Tibial artery (tissue), 4 donors: ENCODE measurements around the gene TLL1.

ENCODE experiments used
- DNase-seq, 2 donors: peaks; one replicate each; pipeline ENCODE4 v3.0.0-alpha.2; 2019
- H3K27ac ChIP-seq, 2 donors: fragments of 200-600 bp; sonication (generic) in 1 of 2; 1 replicate in 1 of 2; 2 replicates in 1 of 2; pipeline ENCODE4 v1.5.1; 2018 to 2019; ENCODE audit warnings: mild to moderate bottlenecking in 1 of 2
- H3K27me3 ChIP-seq, 2 donors: fragments of 200-600 bp; sonication (generic) in 1 of 2; one replicate each; pipeline versions ENCODE4 v1.5.1 to v1.6.0; 2016 to 2019
- H3K36me3 ChIP-seq, 3 donors: fragments of 200-600 bp; sonication (generic) in 2 of 3; one replicate each; pipeline ENCODE4 v1.5.1; 2016 to 2019; ENCODE audit warnings: mild to moderate bottlenecking in 2 of 3
- H3K4me1 ChIP-seq, 4 donors: fragments of 200-600 bp; sonication (generic) in 2 of 4; 1 replicate in 3 of 4; 2 replicates in 1 of 4; pipeline ENCODE4 v1.5.1; 2016 to 2019
- H3K4me3 ChIP-seq, 2 donors: fragments of 200-600 bp; sonication (generic) in 1 of 2; 1 replicate in 1 of 2; 2 replicates in 1 of 2; pipeline ENCODE4 v1.5.1; 2018 to 2019; ENCODE audit warnings: mild to moderate bottlenecking in 2 of 2
- H3K9me3 ChIP-seq, 3 donors: fragments of 200-600 bp; sonication (generic) in 1 of 3; one replicate each; pipeline ENCODE4 v1.5.1; 2016 to 2019
- intact Hi-C: fragments of 100-400 bp; cut with DNase I; formaldehyde crosslinking; loops from one replicate; pipeline ENCODE4 v1.15.0; 2023; ENCODE audit warnings: low total_unique reads
- TF ChIP-seq, protein P1 (sequence below), 2 experiments: fragments of 200-600 bp in 1 of 2; fragments of 450-650 bp in 1 of 2; IDR thresholded peaks; one replicate each; pipeline ENCODE4 v1.5.1; 2017 to 2019; ENCODE audit warnings: antibody characterized with exemption in 2 of 2, mild to moderate bottlenecking in 1 of 2, moderate library complexity in 1 of 2

The TLL1 gene

GRCh38 chr4:165872461-165873297 lies at the start of gene TLL1:
TLL1 (plus strand) TSS chr4:165873237; CDS start chr4:165873905, 668 bp downstream.
- Histone ChIP-seq H3K9me3 (no peaks in the 10 kb centered on the region), H3K27me3 (peaks cover 0 to 4% of the 10 kb centered on the region in 2 donors), H3K27ac (no peak within 1 kb of the TSS), H3K36me3 (no peaks in the 10 kb centered on the region), H3K4me3 (peak within 1 kb of the TSS; percentile 49 to 63), H3K4me1 (peaks cover 0 to 30% (median 10%) of the 10 kb centered on the region in 4 donors)
- TF ChIP-seq, protein P1, sequence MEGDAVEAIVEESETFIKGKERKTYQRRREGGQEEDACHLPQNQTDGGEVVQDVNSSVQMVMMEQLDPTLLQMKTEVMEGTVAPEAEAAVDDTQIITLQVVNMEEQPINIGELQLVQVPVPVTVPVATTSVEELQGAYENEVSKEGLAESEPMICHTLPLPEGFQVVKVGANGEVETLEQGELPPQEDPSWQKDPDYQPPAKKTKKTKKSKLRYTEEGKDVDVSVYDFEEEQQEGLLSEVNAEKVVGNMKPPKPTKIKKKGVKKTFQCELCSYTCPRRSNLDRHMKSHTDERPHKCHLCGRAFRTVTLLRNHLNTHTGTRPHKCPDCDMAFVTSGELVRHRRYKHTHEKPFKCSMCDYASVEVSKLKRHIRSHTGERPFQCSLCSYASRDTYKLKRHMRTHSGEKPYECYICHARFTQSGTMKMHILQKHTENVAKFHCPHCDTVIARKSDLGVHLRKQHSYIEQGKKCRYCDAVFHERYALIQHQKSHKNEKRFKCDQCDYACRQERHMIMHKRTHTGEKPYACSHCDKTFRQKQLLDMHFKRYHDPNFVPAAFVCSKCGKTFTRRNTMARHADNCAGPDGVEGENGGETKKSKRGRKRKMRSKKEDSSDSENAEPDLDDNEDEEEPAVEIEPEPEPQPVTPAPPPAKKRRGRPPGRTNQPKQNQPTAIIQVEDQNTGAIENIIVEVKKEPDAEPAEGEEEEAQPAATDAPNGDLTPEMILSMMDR (IDR thresholded peaks at IDR 0.05), result no peak
- no peak for DNase-seq
- intact Hi-C loops, result no loop called here

- no peak for DNase-seq
- Histone ChIP-seq H3K4me1 (no peaks in the 10 kb centered on the region), H3K27me3 (no peaks in the 10 kb centered on the region), H3K27ac (no peak overlapping the region), H3K36me3 (no peaks in the 10 kb centered on the region), H3K9me3 (no peaks in the 10 kb centered on the region), H3K4me3 (no peak overlapping the region)
- TF ChIP-seq, protein P1 (IDR thresholded peaks at IDR 0.05), result no peak
- intact Hi-C loops, result no loop called here
These were observed 46.9 kb upstream of the TLL1 start for GRCh38 chr4:165826166-165826565.

- Histone ChIP-seq H3K4me3 (no peak overlapping the region), H3K9me3 (no peaks in the 10 kb centered on the region), H3K4me1 (no peaks in the 10 kb centered on the region), H3K36me3 (no peaks in the 10 kb centered on the region), H3K27ac (no peak overlapping the region), H3K27me3 (no peaks in the 10 kb centered on the region)
- no peak for DNase-seq
- TF ChIP-seq, protein P1 (IDR thresholded peaks at IDR 0.05), result no peak
- intact Hi-C loops, result no loop called here
These were observed 46.0 kb upstream of the TLL1 start for GRCh38 chr4:165827018-165827417.

DNA sequence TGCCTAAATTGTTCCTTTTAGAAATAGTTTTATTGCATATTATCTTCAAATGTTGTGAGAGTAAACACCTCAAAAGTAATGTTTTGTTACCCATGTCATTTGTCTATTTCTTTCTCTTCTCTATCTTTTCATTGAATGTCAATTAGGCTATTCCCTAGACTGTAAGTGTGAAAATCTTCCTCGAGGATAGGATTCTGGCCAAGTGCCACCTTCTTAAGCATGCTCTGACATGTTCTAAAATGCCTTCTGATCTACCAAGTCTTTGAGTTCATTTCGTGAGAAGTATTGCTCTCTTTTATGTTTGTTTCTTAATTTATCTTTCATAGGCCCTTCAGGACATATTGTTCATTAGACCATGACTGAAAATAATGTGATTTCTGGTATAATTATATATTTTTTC lies 44.1 kb upstream of the TLL1 start:
- no peak for DNase-seq
- H3K4me1 ChIP-seq, result no peaks in the 10 kb centered on the region
- no peaks in the 10 kb centered on the region for H3K9me3 ChIP-seq
- H3K27me3 ChIP-seq, result no peaks in the 10 kb centered on the region
- no peaks in the 10 kb centered on the region for H3K36me3 ChIP-seq
- TF ChIP-seq, protein P1 (IDR thresholded peaks at IDR 0.05), result no peak
- H3K27ac ChIP-seq, result no peak overlapping the region
- no peak overlapping the region for H3K4me3 ChIP-seq
- intact Hi-C loops, result no loop called here

- no peaks in the 10 kb centered on the region for H3K9me3 ChIP-seq
- H3K4me3 ChIP-seq, result no peak overlapping the region
- H3K36me3 ChIP-seq, result no peaks in the 10 kb centered on the region
- no peak overlapping the region for H3K27ac ChIP-seq
- H3K4me1 ChIP-seq, result no peaks in the 10 kb centered on the region
- intact Hi-C loops, result no loop called here
- DNase-seq, result no peak
- H3K27me3 ChIP-seq, result no peaks in the 10 kb centered on the region
- TF ChIP-seq, protein P1 (IDR thresholded peaks at IDR 0.05), result no peak
These were observed 38.9 kb upstream of the TLL1 start for GRCh38 chr4:165834116-165834515.
